GM12801 (cell line): ENCODE measurements around the gene DISP2.

Experiments used
- TF ChIP-seq, protein P1 (sequence below): IDR thresholded peaks from one replicate; pipeline ENCODE4 v1.5.1; 2011; ENCODE audit warnings: control low read depth; ENCODE audit not compliant: insufficient read length; ENCODE audit errors: extremely low read depth

DISP2 gene

DNA sequence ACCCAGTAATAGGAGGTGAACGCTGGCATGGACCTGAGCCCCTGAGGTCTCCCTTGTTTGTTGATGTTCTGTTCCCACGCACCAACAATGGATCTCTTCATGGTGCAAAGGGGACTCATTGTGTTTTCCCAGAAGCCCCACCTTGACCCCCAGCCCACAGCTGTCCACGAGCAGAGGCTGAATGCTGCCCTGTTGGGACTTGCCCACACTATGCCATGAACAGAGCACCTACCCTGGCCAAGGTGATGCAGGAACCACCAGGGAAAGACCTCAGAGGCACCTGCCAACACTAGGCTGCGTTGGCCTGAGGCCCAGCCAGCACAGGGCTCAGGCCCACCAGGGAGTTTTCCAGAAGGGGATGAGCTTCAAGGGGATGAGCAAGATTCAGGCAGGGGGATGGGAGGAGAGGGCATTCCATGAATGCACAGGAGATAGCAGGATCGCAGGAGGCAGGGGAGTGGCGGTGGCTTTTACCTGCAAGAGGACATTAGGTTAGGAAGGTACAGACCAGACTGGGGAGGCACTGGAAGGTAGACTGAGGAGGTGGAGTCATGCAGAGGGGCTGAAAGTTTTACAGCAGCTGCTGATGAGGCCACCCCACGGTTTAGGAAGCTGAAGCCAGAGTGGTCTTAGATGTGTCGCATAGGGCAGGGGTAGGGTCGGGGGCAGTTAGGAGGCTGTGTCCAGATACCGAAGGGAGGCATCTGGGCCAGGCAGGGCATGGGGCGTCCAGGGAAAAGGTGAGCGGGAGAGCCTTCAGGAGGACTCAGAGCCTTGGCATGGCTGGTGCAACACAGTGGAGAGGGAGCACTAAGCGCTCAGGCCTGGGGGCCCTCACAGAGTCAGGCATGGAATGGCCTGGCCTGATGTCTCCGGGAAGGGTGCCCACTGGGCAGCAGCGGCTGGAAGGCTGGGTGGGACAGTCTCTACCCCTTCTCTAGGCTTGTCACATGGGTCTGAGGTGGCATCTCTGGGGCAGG lies 11.2 kb upstream of the DISP2 start:
- TF ChIP-seq, protein P1, sequence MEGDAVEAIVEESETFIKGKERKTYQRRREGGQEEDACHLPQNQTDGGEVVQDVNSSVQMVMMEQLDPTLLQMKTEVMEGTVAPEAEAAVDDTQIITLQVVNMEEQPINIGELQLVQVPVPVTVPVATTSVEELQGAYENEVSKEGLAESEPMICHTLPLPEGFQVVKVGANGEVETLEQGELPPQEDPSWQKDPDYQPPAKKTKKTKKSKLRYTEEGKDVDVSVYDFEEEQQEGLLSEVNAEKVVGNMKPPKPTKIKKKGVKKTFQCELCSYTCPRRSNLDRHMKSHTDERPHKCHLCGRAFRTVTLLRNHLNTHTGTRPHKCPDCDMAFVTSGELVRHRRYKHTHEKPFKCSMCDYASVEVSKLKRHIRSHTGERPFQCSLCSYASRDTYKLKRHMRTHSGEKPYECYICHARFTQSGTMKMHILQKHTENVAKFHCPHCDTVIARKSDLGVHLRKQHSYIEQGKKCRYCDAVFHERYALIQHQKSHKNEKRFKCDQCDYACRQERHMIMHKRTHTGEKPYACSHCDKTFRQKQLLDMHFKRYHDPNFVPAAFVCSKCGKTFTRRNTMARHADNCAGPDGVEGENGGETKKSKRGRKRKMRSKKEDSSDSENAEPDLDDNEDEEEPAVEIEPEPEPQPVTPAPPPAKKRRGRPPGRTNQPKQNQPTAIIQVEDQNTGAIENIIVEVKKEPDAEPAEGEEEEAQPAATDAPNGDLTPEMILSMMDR, result no peak

DNA sequence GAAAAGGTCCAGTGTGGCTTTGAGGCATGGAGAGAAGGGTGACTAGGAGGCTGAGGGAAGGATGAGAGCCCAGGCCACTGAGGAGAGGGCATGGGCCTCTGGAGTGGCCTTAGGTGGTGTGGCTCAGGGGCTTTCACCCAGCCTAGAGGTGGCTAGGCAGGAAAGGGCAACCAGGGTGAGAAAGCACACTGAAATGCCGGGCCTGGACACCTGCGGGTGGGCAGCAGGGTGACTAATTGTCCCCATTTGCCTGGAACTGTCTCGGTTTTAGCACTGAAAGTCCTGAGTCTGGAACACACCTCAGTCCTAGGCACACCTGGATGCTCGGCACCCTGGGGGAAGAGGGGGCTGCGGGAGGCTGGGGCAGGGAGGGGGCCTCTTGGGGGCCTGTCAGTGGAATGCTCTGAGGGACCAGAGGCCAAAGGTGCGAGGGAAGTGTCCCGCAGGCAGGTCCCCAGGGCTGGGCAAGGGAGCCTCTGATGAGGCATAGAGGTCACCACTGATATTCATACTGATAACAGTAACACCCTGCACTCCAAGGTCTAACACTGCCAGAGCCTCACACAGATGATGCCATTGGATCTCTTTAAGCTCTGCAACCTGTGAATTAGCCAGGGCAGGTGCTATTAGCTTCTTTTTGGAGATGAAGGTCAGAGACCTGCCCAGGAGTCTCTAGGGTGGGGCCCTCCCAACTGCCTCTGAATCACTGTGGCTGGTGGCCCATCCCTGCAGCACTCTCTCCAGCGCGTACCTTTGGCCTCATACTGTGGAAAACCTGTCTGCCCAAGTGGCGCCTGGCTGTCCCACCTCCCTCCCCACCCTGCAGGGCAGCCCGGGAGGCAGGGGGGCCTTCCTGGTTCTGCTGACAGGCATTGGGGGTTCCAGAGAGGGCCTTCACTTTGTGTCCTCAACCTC lies 10.2 kb upstream of the DISP2 start:
- TF ChIP-seq, protein P1, result no peak

DNA sequence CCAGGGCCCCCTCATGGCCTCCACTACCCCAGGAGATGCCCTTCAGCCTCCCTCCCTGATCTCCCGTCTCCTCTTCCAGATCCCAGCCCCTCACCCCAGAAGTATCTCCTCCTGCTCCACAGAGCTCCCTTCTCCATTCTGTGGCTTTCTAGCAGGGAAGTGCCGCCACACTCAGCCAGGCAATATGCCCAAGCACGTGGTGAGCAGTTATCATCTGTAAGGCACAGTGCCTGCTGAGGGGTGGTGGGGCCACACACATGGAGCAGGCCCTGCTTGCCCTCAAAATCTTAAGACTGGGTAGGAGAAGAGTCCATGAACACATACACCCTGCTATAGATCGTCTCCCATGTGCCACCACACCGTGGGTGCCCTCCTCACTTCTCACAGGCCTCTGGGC lies 9.5 kb upstream of the DISP2 start:
- TF ChIP-seq, protein P1, result no peak

DNA sequence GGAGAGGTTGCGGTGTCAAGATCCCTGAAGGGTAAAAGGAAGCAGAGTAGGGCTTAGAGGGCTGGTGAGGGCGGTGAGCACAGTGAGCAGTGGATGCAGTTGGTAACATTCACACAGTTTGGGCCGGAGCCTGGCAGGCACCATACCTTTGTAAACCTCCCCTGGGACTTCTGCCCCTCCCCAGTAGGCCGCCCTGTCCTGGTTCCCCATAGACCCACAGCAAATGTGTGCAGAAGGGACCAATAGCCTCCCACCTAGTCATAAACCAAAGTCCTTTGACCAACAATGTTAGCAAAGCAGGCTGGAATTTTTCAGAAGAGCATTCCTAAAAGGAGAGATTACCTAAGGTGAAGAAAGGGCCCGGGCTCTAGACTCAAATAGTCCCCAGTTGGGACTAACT lies 8.9 kb upstream of the DISP2 start:
- TF ChIP-seq, protein P1, result no peak

DNA sequence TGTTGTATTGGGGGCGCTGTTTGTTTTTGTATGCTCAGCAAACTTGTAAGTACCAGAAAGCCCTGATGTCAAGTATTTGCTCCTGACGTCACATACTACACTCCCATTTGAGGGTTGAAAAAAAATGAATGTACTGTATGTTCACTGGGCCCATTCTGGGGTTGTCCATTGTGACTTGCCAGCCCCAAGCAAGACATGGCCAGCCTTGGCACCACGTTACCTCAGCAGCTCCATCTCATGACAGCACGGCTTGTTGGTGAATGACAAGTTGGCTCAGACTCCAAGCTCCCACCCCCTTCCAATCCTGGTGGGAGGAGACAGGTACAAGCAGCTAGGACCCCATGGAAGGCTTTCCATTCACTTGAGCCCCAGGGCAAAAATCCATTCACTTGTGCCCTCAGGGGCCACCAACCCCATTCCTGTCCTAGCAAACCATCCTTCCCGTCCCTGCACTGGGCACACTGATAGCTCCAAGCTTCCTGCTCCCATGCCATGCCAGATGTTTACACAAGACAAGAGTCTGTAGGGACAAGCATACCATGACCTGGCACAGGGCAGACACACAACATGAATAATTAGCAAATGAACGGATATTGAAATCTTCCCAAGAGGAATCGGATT lies 5.6 kb upstream of the DISP2 start:
- TF ChIP-seq, protein P1, result no peak

DNA sequence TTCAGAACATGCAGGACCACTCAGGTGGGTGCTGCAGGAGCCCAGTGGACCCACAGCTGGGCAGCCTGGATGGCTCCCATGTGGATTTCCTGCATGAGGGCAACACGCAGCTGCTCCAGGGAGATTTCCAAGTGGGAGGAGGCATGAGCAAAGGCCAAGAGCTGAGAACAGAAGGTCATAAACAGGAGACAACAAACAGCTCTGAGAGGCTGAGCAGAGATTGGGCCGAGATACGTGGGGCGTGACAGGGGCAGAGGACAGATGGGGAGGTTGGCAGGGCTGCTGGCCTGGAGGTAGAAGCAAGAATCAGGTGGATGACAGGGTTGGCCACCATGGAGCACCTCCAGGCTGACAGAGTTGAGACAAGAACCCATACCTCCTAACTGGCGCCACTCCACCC lies 4.3 kb upstream of the DISP2 start:
- TF ChIP-seq, protein P1, result no peak
